ENCODE data around the gene POLR2E.

DNA sequence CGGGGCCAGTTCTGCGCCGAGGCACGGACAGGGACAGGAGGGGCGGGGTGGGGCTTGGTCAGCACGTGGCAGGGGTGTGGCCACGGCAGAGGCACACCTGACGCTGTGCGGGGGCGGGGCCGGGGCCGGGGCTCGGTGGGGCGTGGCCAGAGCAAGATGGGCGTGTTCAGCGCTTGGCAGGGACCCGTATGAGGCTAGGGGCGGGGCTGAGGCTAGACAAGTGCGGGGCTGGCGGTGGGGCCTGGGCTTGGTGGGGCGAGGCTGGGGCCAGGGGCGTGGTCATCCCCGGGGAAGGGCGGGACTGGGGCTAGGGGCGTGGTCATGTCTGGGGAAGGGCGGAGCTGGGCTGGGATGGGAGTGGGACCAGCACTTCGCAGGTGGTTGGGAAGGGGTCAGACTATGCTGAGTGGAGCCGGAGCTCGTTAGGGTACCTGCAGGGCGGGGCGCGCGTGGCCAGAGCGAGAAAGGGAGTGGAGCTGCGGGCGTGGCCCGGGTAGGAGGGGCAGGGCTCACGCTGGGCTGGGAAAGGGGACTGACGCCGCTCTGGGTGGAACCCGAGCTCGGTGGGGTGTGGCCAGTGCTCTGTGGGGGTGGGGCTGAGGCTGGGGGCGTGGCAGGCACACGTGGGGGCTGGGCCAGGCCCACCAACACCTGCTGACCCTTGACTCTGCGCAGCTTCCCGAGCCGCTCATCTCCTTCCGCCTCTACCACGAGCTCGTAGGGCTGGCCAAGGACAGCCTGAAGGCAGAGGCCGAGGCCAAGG is 12.8 kb downstream of the POLR2E start:
- TF ChIP-seq, protein P1, sequence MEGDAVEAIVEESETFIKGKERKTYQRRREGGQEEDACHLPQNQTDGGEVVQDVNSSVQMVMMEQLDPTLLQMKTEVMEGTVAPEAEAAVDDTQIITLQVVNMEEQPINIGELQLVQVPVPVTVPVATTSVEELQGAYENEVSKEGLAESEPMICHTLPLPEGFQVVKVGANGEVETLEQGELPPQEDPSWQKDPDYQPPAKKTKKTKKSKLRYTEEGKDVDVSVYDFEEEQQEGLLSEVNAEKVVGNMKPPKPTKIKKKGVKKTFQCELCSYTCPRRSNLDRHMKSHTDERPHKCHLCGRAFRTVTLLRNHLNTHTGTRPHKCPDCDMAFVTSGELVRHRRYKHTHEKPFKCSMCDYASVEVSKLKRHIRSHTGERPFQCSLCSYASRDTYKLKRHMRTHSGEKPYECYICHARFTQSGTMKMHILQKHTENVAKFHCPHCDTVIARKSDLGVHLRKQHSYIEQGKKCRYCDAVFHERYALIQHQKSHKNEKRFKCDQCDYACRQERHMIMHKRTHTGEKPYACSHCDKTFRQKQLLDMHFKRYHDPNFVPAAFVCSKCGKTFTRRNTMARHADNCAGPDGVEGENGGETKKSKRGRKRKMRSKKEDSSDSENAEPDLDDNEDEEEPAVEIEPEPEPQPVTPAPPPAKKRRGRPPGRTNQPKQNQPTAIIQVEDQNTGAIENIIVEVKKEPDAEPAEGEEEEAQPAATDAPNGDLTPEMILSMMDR (IDR thresholded peaks at IDR 0.05; ENCODE audit: control extremely low read depth in 1 of 3, insufficient read depth in 1 of 3, low read depth in 1 of 3, low read length in 3 of 3) = no peak
- TF ChIP-seq CBX5 (IDR thresholded peaks at IDR 0.05; ENCODE audit: low read depth, low read length) (no peak), SIX5 (IDR thresholded peaks at IDR 0.05; ENCODE audit: low read depth, low read length) (no peak), CTBP2 (IDR thresholded peaks at IDR 0.05; ENCODE audit: borderline replicate concordance, insufficient read depth, insufficient read length, low read length) (no peak), TEAD4 (IDR thresholded peaks at IDR 0.05; ENCODE audit: low read depth, low read length) (no peak), CHD2 (IDR thresholded peaks at IDR 0.05; ENCODE audit: low read length) (no peak), PHF8 (conservative IDR thresholded peaks at IDR 0.05; ENCODE audit: low read depth, low read length) (no peak), BCL11A (IDR thresholded peaks at IDR 0.05; ENCODE audit: low read depth in 2 of 2, low read length in 2 of 2) (no peak), EZH2 (IDR thresholded peaks at IDR 0.05; ENCODE audit: low read depth, low read length, severe bottlenecking) (no peak), RAD21 (IDR thresholded peaks at IDR 0.05 in 1 of 2, conservative IDR thresholded peaks at IDR 0.05 in 1 of 2; ENCODE audit: low read depth in 2 of 2, low read length in 2 of 2) (no peak), GTF2F1 (IDR thresholded peaks at IDR 0.05; ENCODE audit: borderline replicate concordance, low read depth, low read length) (no peak)
- TF ChIP-seq, protein P2, sequence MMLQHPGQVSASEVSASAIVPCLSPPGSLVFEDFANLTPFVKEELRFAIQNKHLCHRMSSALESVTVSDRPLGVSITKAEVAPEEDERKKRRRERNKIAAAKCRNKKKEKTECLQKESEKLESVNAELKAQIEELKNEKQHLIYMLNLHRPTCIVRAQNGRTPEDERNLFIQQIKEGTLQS (IDR thresholded peaks at IDR 0.05; ENCODE audit: insufficient read depth, low read depth, low read length) = no peak
- TF ChIP-seq, protein P3, sequence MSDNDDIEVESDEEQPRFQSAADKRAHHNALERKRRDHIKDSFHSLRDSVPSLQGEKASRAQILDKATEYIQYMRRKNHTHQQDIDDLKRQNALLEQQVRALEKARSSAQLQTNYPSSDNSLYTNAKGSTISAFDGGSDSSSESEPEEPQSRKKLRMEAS (IDR thresholded peaks at IDR 0.05) = peak; percentile 70
